NCI-H187 treated with DMSO at 0.1 percent for 48 hours (cell line): ENCODE results near the gene SESTD1.
"Not testable (repeated sequence)": the region's sequence is repeated elsewhere in the genome, so short reads cannot be mapped to it uniquely, and the experiment has no call there.

Experiments
- DNase-seq: peaks from one replicate; lab custom pipeline; 2025; lab: John Stamatoyannopoulos, UW

The SESTD1 gene

GRCh38 chr2:179106676-179107428, 157.8 kb downstream of the SESTD1 start:
- DNase-seq: no peak

DNA sequence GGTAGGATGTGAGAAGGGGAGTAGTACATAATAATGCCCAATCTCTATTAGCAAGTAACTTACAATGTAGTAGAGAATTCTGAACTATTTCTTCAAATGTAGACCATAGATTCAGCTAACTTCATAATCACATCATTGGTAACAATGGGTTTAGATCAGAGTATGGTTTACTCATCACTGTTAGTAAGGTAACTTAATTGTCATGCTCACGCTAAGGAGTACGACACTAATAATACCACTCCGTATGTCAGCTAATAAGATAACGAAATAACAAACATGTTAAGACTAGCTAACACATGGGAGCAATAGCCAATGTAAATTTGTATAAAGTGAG, 158.3 kb downstream of the SESTD1 start:
- no peak for DNase-seq

GRCh38 chr2:179104736-179105135, 159.9 kb downstream of the SESTD1 start:
- DNase-seq: no peak

DNA sequence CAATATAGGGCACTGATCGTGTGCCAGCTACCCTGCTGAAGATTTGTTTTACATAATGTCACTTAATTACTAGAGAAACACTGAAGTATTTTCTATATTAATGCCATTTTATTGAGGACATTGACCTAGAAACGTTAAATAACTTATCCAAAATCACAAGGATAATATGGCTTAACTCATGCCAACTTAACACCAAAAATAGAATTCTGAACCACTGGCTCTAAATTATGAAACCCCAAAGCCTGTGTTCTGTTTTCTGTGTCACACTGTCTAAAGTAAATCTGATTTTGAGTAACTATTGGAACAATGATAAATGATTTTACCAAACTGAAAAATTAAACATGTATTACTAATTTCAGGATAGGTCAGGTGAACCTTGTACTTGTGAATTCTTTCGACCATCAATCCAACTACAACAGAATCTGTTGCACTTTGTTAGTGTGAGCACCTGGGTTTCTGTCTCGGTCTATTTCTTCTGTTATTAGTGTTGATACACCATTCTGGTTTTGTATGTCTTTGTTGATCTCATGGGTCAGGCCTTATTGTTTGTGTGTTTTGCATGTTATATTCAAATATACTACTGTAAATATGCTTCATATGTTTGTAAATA, 166.4 kb downstream of the SESTD1 start:
- DNase-seq: no peak

DNA sequence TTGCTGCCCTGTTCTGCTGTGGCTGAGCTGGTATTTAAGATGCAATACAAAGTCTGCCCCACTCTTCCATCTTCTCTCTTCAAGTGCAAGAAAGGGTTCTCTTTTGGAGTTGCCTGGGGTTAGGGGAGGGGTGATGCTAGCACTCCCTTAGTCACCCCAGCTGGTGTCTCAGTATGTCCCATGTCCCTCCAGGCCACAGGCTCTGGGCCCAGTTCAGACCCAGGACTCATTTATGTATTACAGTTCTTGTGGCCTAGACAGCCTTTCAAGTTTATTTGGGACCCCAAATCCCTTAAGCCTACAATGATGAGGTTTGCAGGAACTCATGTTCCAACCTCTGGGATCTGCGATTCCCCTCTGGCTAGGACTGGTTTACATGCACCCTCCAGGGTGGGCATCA, 167.5 kb downstream of the SESTD1 start:
- DNase-seq: no peak

- DNase-seq: no peak
Observed at GRCh38 chr2:179096090-179096489, 168.5 kb downstream of the SESTD1 start.

DNA sequence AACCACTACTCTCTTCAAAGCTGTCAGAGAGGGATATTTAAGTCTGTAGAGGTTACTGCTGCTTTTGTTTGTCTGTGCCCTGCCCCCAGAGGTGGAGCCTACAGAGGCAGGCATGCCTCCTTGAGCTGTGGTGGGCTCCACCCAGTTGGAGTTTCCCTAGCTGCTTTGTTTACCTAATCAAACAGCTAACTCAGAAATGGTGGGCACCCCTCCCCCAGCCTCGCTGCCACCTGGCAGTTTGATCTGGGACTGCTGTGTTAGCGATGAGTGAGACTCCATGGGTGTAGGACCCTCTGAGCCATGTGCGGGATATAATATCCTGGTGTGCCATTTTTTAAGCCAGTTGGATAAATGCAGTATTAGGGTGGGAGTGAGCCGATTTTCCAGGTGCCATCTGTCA, 171.7 kb downstream of the SESTD1 start:
- DNase-seq: not testable (repeated sequence)

- DNase-seq: no peak
Observed at GRCh38 chr2:179082697-179083096, 181.9 kb downstream of the SESTD1 start.

DNA sequence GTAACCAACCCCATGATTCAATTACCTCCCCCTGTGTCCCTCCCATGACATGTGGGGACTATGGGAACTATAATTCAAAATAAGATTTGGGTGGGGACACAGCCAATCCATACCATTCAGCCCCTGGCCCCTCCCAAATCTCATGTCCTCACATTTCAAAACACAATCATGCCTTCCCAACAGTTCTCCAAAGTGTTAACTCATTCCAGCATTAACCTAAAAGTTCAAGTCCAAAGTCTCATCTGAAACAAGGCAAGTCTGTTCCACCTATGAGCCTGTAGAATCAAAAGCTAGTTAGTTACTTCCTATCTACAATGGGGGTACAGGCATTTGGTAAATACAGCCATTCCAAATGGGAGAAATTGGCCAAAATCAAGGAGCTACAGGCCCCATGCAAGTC, 182.7 kb downstream of the SESTD1 start:
- no peak for DNase-seq

GRCh38 chr2:179072527-179072926, 192.1 kb downstream of the SESTD1 start:
- no peak for DNase-seq

DNA sequence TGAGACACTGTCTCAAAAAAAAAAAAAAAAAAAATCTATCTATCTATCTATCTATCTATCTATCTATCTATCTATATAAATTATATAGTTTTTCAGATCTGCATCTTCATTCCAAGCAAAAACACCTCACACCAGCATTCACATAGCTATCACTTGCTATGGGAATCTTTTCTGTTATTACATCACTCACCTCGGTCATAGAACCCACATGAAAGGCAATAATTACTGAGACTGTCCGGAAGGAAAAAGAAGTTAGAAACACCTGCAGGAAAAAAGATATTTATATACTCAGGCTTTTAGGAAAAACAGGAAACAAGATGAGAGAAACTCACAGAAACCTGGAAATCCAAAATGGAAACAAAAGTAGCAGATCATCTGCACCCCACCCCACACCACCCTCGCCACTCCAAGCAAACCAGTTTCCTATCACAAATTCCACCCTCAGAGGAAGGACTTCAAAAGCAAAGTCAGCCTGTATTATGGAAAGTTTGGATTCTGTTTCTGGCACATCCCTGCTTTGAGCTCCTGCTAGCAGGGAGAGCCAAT, 192.7 kb downstream of the SESTD1 start:
- no peak for DNase-seq

- no peak for DNase-seq
Observed at GRCh38 chr2:179070895-179071294, 193.7 kb downstream of the SESTD1 start.

DNA sequence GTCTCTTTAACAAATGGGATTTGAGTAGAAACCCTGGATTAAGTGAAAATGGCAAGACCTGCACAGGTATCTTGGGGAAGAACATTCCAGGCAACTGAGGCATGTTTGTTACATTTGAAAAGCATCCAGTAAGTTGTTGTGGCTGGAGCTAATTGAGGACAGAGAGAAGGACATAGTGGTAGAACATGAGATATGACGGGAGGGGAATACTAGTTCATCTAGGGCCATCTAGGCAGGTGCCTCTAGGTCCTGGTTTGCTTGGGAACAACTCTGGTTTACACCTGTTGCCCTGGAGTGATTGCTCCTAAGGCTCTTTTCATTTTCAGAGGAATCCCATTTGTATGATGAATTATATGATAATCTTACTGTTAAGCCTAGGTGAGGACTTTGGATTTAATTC, 194.9 kb downstream of the SESTD1 start:
- no peak for DNase-seq

GRCh38 chr2:179068991-179069643, 195.5 kb downstream of the SESTD1 start:
- DNase-seq: no peak

GRCh38 chr2:179059026-179059700, 205.5 kb downstream of the SESTD1 start:
- no peak for DNase-seq

DNA sequence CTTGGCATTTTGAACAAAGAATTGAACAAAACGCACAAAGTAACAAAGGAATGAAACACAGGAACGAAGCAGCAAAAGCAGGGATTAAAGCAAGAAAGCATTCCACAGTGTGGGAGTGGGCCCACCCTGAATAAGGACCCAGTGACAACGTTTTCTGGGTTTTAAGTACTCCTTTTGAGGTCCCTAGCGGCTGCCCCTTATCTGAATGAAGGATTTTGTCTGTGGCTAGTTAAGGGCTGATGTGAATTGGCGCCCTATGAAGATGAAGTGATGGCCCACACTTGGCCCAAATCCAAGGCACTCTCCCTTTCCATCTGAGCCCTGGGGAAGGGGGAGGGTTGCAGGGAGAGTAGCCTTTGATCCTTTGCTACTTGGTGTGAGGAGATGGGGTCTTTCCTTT, 206.9 kb downstream of the SESTD1 start:
- DNase-seq: no peak

DNA sequence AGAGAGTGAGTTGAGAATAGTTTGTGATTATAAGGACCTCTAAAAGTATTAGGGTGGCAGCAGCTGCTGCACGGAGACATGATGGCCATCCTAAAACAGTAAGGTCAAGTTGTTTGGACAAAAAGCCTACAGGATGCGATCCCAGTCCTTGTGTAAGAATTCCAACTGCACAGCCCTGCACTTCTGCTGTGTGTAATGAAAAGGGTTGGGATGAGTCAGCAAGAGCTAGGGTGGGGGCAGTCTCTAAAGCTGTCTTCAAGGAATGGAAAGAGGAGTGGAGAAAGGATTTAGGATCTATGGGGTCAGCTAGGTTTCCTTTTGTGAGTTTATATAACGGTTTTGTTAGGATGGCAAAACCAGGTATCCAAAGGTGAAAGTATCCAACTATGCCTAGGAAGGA, 211.1 kb downstream of the SESTD1 start:
- not testable (repeated sequence) for DNase-seq
